NCI-H2081 treated with DMSO at 0.1 percent for 48 hours (cell line): ENCODE data around the gene POLE.

Experiments
- DNase-seq: peaks from one replicate; lab custom pipeline; 2025; lab: John Stamatoyannopoulos, UW

Gene POLE, protein sequence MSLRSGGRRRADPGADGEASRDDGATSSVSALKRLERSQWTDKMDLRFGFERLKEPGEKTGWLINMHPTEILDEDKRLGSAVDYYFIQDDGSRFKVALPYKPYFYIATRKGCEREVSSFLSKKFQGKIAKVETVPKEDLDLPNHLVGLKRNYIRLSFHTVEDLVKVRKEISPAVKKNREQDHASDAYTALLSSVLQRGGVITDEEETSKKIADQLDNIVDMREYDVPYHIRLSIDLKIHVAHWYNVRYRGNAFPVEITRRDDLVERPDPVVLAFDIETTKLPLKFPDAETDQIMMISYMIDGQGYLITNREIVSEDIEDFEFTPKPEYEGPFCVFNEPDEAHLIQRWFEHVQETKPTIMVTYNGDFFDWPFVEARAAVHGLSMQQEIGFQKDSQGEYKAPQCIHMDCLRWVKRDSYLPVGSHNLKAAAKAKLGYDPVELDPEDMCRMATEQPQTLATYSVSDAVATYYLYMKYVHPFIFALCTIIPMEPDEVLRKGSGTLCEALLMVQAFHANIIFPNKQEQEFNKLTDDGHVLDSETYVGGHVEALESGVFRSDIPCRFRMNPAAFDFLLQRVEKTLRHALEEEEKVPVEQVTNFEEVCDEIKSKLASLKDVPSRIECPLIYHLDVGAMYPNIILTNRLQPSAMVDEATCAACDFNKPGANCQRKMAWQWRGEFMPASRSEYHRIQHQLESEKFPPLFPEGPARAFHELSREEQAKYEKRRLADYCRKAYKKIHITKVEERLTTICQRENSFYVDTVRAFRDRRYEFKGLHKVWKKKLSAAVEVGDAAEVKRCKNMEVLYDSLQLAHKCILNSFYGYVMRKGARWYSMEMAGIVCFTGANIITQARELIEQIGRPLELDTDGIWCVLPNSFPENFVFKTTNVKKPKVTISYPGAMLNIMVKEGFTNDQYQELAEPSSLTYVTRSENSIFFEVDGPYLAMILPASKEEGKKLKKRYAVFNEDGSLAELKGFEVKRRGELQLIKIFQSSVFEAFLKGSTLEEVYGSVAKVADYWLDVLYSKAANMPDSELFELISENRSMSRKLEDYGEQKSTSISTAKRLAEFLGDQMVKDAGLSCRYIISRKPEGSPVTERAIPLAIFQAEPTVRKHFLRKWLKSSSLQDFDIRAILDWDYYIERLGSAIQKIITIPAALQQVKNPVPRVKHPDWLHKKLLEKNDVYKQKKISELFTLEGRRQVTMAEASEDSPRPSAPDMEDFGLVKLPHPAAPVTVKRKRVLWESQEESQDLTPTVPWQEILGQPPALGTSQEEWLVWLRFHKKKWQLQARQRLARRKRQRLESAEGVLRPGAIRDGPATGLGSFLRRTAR (N-terminal part only)

DNA sequence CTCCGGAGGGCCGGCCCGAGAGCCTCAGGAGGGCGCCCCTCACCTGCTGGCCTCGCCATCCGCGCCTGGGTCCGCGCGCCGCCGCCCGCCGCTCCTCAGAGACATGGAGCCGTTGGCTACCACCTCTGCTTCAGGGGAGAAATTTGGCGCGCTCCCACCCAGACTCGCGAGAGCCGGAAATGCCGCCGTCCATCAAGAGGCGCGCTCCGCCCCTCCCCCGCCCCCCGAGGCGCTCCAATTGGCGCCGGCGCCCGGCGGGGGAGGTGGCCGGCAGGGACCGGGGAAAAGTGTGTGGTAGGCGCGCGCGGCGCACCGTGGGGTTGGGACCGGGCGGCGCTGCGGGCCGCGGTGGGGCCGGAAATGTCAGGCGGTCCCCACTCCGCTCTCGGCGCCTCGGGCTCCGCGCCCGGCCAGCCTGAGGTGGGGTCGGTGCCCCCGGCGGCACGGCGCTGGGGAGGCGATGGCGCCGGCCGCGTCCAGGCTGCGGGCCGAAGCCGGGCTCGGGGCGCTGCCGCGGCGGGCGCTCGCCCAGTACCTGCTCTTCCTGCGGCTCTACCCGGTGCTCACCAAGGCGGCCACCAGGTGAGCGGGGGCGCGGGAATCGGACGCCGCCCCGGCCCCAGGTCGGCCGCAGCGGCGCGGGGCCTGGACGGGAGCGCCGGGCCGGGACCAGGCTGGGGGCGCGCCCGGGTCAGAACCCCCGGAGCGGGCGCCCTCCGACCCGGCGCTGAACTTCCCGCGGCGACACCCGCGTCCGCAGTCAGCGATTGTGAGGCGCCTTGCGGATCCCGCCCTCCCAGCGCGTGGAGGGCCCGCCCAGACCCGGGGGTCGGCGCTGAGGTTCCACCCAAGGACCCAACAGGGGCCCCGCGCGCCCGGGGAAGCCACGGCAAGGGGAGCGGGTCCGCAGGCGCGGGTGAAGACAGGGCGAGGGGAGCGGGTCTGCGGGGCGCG is at the start of gene POLE, which contains the start of gene PXMP2:
POLE (minus strand) TSS at position 132 of the 954 bp plus-strand sequence; CDS start at position 105, 27 bp downstream.
PXMP2 (plus strand) TSS at position 377 of the 954 bp plus-strand sequence; CDS start at position 461, 84 bp downstream.
- peak; percentile 79 for DNase-seq

DNA sequence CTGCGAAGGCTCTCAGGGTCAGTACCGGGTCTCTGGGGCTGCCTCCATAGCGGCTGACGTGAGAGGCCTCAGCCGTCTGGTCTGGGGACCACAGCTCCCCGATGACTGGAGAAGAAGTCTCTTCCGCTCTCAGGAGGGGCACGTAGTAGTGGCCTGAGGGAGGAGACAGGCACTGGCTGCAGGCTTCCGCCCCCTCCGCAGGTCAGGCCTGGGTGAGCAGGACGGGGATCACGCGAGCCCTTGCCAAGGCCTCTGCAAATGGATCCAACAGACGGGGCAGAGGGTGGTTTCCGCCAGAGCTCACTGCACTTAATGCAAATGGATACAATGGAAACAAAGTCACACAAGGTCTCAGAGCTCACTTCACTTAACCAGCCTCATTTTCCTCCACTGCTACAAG is 49.8 kb upstream of the POLE start:
- DNase-seq = no peak

DNA sequence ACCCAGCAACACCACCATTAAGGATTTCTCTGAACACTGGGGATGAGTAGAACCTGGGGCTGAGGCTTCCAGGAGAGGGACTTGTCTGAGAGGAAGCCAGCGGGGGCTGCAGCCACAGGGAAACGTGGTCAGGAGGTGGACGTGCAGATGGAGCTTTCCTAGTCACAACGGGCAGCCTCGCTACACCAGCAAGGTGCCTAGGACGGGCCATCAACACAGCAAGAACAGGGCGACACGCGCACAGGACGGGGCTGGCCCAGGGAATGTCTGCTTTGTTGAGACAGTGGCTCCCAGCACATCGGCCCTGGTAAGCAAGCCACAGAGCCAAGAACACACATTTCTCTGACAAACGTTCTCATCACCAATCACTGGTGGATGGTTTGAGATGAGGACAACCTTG is 49.2 kb upstream of the POLE start:
- DNase-seq = no peak

DNA sequence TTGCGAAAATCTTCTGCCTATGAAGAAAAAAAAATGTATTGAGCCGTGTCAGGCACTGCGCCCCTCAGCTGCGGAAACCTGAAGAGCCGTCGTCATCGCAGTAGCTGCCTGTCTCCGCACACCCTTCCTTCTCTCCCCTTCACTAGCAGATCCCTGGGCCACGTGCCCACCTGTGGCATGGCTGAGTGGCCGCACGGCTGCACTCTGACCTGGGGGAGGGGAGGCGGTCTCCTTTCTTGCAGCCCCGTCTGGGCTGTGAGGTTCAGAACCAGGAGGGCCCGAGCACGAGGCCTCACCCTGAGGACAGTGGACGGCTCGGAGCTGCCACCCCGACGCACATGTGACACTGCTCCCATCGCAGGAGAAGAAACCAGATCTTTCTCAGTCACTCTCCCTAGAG is 48.4 kb upstream of the POLE start:
- no peak for DNase-seq

DNA sequence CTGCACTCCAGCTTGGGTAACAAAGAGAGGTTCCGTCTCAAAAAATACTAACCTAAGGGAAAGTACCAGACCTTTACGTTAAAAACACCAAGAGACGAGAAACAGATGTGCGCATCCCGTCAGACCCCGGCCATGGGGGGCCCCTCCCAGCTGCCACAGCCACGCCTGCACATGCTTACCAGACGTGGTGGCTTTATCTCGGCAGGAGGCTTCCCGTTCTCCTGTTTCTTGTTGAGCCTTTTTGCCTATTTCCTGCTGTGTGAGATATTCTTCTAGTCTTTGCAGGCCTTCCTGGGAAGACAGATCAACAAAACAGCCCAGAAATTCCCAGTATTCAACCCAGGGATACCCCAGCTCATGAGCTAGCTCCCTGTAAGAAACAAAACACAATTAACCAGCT is 47.1 kb upstream of the POLE start:
- DNase-seq = no peak

DNA sequence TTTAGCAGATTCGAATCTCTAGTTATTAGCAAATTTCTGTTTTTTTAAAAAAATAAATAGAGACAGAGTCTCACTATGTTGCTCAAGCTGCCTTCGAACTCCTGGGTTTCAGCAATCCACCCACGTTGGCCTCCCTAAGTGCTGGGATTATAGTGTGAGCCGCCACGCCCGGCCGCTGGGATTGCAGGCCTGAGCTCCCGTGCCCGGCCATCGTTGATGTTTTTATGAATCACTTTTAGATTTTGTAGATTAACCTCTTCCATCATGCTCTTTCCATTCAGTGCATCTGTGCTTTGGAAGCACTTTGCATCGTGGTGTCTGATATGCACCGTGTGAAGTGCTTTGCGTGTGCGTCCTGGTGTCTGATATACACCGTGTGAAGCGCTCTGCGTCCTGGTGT is 44.4 kb upstream of the POLE start:
- no peak for DNase-seq

DNA sequence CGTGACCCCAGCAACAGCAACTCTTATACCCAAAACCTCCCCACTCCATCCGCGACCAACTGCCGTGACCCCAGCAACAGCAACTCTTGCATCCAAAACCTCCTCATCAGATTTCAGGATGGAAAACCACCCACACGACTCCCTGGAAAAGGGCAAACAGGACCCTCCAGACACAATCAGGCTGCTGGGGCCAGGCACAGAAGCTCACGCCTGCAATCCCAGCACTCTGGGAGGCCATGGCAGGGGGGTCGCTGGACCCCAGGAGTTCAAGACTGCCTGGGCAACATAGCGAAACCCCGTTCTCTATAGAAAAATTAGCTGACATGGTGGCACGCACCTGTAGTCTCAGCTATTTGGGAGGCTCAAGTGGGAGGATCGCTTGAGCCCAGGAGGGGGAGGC is 43.2 kb upstream of the POLE start:
- no peak for DNase-seq

DNA sequence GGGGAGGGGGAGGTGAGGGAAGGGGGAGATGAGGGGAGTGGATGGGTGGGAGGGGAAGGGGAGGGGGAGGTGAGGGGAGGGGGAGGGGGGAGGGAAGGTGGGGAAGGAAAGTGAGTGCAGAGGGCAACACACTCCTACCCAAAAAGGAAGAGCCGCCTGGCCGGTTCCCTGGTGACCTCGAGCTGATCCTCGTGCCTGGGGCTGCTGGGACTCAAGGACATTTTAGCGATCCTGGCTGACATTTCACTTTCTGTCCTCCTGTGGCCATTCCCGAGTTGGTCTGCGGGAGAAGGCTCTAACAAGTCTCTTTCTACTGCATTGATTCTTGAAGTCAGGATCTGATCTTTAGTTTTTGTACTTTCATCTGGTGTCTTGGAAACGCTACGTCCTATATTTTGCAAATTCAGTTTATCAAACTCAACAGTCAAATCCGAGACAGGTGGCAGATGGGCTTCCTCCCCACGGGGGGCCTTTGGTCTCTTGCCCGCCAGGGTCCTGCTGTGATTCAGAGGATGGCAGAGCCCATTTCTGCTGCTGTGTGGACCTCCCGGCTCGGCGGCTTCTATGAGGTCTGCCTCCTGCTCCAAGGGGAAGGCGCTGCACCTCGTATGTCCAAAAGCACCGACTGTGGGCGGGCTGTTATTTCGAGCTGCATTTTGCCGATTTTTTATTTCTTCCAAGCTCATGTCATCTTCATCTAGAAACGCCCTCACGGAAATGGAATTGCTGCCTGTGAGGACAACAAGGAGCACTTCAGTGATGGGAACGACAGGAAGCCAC is 42.6 kb upstream of the POLE start:
- no peak for DNase-seq

DNA sequence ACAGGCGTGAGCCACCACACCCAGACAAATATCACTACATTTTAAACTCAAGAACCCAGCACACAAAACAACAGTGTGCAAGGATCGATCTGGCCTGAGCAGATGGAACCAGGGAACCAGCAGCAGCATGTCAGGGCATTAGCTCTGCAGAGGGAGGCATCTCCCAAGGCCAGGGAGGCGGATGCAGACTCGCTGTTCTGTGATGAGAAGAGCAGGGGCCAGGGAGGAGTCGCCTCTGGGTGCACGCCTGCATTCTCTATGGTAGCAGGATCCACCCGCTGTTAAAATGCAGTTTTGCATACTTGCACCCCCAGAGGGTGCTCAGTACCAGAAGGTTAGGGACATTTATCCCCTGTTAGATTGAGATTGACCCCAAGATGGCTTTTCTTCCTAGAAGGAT is 41.4 kb upstream of the POLE start:
- DNase-seq = no peak

DNA sequence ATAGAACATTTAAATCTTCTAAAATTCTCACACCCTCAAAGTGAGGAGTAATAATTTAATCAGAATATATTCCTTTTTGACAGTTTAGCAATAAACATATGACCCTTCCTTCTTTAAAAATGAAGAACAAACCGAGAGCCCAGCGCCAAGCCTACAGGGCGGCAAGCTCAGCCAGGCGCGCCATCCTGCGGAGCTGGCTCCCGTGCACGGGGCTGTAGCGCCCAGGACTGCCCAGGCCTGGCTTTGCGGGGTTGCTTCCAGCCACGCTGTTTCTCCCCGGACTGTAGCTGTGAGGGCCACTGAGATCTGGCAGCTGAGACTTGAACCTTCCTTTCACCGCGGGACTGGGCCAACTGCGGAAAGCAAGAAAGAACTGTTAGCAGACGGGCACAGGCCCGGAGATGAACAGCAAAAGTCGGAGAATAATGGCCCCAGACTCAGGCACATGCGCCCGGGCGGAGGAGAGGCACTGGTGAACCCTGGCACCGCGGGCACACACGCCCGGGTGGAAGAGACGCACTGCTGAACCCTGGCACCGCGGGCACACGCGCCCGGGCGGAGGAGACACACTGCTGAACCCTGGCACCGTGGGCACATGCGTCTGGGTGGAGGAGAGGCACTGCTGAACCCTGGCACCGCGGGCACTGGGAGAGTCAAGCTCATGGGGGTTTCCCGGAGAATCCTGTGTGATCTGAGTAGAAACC is 40.1 kb upstream of the POLE start:
- DNase-seq = no peak

DNA sequence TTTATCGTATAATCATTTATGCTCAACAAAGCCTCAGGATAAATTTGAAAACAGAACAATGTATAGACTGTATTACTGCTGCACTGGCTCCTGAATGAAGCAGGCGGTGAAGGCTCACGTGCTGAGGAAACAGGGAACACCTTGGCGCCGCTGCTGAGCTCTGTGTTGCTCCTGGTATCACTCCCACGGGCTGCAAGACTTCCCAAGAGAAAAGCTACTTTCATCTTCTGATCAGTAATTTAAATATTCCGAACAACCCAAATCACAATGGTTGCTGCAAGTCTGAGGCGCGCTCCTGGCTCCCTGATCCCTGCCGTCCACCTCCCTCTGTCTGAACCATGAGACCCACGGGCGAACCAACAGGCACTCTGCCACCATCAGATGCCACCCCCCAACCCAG is 39.2 kb upstream of the POLE start:
- DNase-seq = no peak

DNA sequence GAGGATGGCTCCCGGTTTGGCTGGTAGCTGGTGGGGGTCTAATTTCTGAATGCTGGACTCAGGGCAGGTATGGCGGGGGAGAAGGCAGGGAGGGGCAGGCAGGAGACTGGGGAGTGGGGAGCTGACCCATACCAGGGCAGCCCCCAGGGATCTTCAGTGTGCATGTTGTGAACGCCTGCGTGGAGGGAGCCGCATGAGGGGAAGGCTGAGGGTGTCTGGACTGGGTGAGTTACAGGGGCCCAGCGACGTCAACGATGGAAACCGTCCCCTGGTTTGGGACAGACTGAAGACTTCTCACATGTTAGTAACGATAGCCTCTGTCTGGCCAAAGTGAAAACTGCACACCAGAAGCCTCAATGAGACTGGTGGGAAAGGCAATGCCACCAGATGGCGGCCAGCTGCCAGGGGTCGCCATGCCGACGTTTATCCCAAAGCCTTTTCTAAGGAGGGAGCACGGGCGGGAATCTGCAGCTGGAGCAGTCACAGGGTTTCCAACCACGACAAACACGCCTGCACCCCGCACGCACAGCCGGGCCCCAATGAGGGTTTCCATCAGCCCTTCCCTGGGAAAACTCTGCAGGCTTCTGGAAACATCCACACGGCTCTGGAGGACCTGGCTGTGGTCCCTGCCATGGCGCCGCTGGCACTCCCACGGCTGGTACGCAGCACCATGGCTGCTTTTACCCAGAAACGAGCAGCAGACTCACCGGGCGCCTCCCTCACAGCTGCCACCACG is 37.5 kb upstream of the POLE start:
- no peak for DNase-seq

DNA sequence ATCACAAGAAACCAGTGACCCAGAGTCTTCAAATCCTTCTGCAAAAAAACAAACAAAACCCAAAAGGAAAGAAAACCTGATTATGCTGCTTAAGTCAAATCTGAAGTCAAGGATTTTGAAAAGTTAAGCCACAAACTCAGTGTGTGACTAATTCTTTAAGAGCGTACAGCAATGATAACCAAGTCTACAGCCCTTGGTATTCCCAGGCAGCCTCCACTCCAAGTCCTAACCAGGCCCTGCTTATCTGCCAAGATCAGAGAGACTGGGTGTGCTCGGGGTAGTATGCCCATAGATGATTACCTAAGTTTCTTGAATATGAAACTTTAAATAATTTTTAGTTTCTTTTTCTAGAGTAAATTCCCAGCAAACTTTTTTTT is 36.6 kb upstream of the POLE start:
- no peak for DNase-seq

DNA sequence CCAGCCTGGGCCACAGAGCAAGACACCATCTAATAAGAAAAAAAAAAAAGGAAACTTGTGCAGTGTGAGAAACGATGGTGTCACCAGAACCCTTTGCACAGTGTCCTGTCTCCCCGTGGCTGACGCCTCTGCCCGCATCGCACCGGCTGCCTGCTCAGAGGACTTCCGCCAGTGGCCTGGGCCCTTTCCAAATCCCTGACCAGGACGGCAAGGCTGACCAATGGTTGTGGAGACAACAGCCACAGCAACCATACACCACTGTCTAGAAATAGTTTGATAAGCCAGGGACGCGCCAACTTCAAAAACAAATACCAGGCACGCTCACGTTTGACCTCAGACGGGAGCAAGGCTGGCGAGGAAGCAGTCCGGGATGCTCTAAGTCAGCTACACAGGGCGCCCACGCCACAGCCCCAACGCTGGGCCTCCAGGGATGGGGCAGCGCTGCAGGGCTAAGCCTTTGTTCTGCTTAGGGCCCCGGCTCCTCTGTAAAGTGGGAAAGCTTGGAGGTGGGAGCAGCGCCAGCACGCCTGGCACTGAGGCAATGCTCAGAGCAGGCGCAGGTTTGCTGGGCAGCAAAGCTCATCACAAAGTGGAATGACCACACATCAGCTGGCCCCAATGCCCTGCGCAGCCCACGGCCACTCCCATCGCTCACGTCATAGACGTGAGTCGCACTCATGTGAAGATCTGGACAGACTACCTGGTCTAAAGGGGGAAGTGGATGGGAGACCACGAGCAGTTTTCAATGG is 36.0 kb upstream of the POLE start:
- DNase-seq = no peak

DNA sequence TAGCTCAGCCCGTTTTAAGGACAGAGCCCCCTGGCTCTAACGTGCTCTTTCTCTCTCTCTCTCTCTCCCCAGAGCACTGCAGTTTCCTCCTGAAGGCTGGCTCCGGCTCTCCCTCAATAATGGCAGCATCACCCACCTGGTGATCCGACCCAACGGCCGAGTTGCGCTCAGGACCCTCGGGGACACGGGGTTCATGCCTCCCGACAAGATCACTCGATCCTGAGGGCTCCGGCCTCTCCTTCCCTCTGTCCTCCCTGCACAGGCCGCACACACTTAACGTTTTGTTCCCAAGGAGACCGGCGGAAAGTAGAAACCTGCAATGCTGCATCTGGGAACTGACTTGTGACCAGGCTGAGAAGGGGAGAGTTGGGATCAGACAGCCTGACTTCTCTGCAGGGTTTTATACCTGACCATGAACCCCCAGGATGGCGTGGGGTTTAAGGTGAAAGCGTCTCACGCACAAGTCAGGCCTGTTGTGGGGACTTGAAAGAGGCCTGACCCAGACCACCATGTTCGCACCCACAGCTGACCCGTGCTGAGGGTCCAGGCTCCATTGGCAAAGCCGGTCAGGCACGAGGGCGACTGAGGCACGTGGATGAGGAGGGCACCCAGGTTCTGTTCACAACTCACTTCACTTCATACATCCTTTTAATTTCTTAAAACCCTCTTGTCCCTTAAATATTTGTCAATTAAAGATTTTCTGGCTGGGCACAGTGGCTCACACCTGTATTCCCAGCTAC is 33.6 kb upstream of the POLE start:
- DNase-seq = no peak

DNA sequence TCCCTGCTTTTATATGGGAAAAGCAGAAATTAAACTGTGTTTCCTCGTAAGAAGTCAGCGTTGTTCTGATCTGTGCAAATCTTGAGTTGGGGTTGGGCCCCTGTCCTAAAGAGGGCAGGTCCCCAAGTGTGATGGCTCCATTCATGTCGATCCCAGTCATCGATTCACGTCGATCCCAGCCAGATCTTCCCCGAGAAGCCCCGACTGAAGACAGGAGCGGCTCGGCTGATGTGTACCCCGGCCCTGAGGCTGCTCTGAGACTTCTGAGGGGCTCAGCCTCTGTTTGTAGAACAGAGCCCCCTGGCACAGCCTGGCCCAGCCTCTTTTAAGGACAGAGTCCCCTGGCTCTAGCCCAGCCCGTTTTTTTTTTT is 32.8 kb upstream of the POLE start:
- no peak for DNase-seq

DNA sequence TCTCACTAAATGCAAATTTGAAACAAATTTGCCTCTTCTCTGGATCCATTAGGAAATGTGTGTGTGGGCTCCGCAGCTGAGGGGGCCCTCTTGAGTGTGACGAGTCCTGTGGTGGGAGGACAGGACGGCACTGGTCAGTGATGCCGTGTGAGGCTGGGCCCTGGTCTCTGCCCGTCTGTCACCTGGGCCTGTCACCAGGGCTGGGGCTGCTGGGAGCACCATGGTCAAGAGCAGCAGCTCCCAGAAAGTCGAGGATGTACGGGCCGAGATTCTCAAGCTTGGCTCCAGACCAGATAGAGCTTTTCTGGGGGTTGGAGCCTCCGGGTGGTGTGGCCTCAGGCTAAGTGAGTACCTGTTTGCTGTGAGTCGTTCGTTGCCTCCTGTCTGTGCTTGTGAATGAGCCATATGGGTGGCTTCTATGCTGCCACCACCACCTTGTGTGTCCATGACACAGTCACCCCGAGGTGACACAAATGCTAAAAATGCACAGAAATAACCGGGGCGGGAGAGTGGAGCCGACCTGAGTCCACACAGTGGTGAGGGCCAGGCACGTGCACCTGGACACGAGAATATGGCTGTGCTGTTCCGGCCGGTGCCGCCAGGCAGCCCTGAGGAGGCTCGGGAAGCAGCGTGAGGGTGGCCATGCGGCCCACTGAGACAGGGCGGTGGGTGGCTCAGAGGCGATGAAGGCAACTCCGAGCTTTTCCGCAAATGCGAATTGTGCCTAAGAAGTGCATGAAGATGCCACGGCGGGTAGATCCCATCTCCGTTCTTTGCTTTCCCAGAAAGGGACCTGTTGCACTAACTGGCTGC is 32.2 kb upstream of the POLE start:
- no peak for DNase-seq
